ENCODE data around the gene DLG2. TPM values are rescaled to one million over a fixed set of nuclear protein-coding genes. Genes with fewer than 3 reads are reported as not detected.

The DLG2 gene
- total RNA-seq, 2 experiments from 2014 or later: 2.0 to 2.1 TPM

- no peaks in the 10 kb centered on the region for H3K27me3 Mint-ChIP-seq
- Histone ChIP-seq H3K4me1 (ENCODE audit: insufficient read depth, low read length) (no peaks in the 10 kb centered on the region), H3K27me3 (ENCODE audit: control insufficient read depth in 1 of 2, insufficient read depth in 2 of 2, low read length in 2 of 2) (no peaks in the 10 kb centered on the region), H3K9me3 (ENCODE audit: control insufficient read depth in 1 of 2, insufficient read depth in 1 of 2, low read length in 2 of 2) (no peaks in the 10 kb centered on the region), H3K36me3 (ENCODE audit: insufficient read depth, low read length) (no peaks in the 10 kb centered on the region), H3K27ac (ENCODE audit: low read depth in 1 of 2, low read length in 2 of 2) (no peak overlapping the region), H3K4me3 (ENCODE audit: low read length) (no peak overlapping the region)
- DNase-seq: no peak
- H3K4me3 Mint-ChIP-seq: no peak overlapping the region
- no peak for TF ChIP-seq CTCF (IDR thresholded peaks at IDR 0.05)
- H3K4me1 Mint-ChIP-seq (ENCODE audit: low read depth): no peaks in the 10 kb centered on the region
- H3K27ac Mint-ChIP-seq: no peak overlapping the region
- no peak for ATAC-seq (ENCODE audit: poor library complexity)
- intact Hi-C loops (cut with DNase I, micrococcal nuclease): no loop called here
- H3K9me3 Mint-ChIP-seq: no peaks in the 10 kb centered on the region
- ChIA-PET CTCF (no interaction called here), POLR2A (no interaction called here)
- H3K36me3 Mint-ChIP-seq (ENCODE audit: low read depth): no peaks in the 10 kb centered on the region
Observed at GRCh38 chr11:84105148-84105547, 1522.0 kb downstream of the DLG2 start.

- Mint-ChIP-seq H3K4me3 (no peak overlapping the region), H3K27me3 (no peaks in the 10 kb centered on the region), H3K36me3 (ENCODE audit: low read depth) (no peaks in the 10 kb centered on the region), H3K4me1 (ENCODE audit: low read depth) (no peaks in the 10 kb centered on the region), H3K27ac (no peak overlapping the region), H3K9me3 (no peaks in the 10 kb centered on the region)
- no peak overlapping the region for H3K27ac ChIP-seq (ENCODE audit: low read depth in 1 of 2, low read length in 2 of 2)
- ATAC-seq (ENCODE audit: poor library complexity) (no peak), DNase-seq (no peak)
- H3K4me3 ChIP-seq (ENCODE audit: low read length): no peak overlapping the region
- no peaks in the 10 kb centered on the region for H3K36me3 ChIP-seq (ENCODE audit: insufficient read depth, low read length)
- CTCF ChIA-PET: no interaction called here
- H3K9me3 ChIP-seq (ENCODE audit: control insufficient read depth in 1 of 2, insufficient read depth in 1 of 2, low read length in 2 of 2): no peaks in the 10 kb centered on the region
- no peaks in the 10 kb centered on the region for H3K27me3 ChIP-seq (ENCODE audit: control insufficient read depth in 1 of 2, insufficient read depth in 2 of 2, low read length in 2 of 2)
- no peak for TF ChIP-seq CTCF (IDR thresholded peaks at IDR 0.05)
- POLR2A ChIA-PET: no interaction called here
- H3K4me1 ChIP-seq (ENCODE audit: insufficient read depth, low read length): no peaks in the 10 kb centered on the region
- intact Hi-C loops (cut with DNase I, micrococcal nuclease): no loop called here
Observed at GRCh38 chr11:84103096-84103495, 1524.0 kb downstream of the DLG2 start.

GRCh38 chr11:84097186-84097585, 1530.0 kb downstream of the DLG2 start:
- intact Hi-C loops (cut with DNase I, micrococcal nuclease): no loop called here
- Histone ChIP-seq H3K27ac (ENCODE audit: low read depth in 1 of 2, low read length in 2 of 2) (no peak overlapping the region), H3K4me1 (ENCODE audit: insufficient read depth, low read length) (no peaks in the 10 kb centered on the region), H3K9me3 (ENCODE audit: control insufficient read depth in 1 of 2, insufficient read depth in 1 of 2, low read length in 2 of 2) (no peaks in the 10 kb centered on the region), H3K27me3 (ENCODE audit: control insufficient read depth in 1 of 2, insufficient read depth in 2 of 2, low read length in 2 of 2) (no peaks in the 10 kb centered on the region), H3K4me3 (ENCODE audit: low read length) (no peak overlapping the region), H3K36me3 (ENCODE audit: insufficient read depth, low read length) (no peaks in the 10 kb centered on the region)
- ATAC-seq (ENCODE audit: poor library complexity): no peak
- H3K27ac Mint-ChIP-seq: no peak overlapping the region
- no peaks in the 10 kb centered on the region for H3K4me1 Mint-ChIP-seq (ENCODE audit: low read depth)
- H3K27me3 Mint-ChIP-seq: no peaks in the 10 kb centered on the region
- H3K9me3 Mint-ChIP-seq: peaks cover 3% of the 10 kb centered on the region
- no peak overlapping the region for H3K4me3 Mint-ChIP-seq
- ChIA-PET POLR2A (interaction anchor here (0.6 kb wide), 1 partner anchor 728 kb away, joined by 4 read pairs; no protein-coding TSS in a partner anchor), CTCF (interaction anchor here (0.7 to 1.2 kb wide), 2 partner anchors 16 to 52 kb away, joined by 3 to 4 read pairs; no protein-coding TSS in a partner anchor)
- TF ChIP-seq CTCF (IDR thresholded peaks at IDR 0.05): no peak
- no peaks in the 10 kb centered on the region for H3K36me3 Mint-ChIP-seq (ENCODE audit: low read depth)
- DNase-seq: no peak
